Esophagus muscularis mucosa (tissue), 4 donors: ENCODE measurements around the gene IFRD2. TPM values are rescaled to one million over a fixed set of nuclear protein-coding genes. Genes with fewer than 3 reads are reported as not detected.
"Not testable (repeated sequence)": the region's sequence is repeated elsewhere in the genome, so short reads cannot be mapped to it uniquely, and the experiment has no call there.

Experiments used
- DNase-seq: peaks from one replicate; pipeline ENCODE4 v3.0.0-alpha.2; 2017; ENCODE audit errors: extremely low spot score
- H3K27ac ChIP-seq, 4 donors: fragments of 200-600 bp; sonication (generic); replicated peaks in 1 of 4; 1 replicate in 3 of 4; 2 replicates in 1 of 4; pipeline ENCODE4 v1.5.1; 2016 to 2019; ENCODE audit warnings: mild to moderate bottlenecking in 1 of 4
- H3K27me3 ChIP-seq, 4 donors: fragments of 200-600 bp; sonication (generic); one replicate each; pipeline versions ENCODE4 v1.5.1 to v1.6.0; 2016 to 2019
- H3K36me3 ChIP-seq, 4 donors: fragments of 200-600 bp; sonication (generic); one replicate each; pipeline ENCODE4 v1.5.1; 2016 to 2019
- H3K4me1 ChIP-seq, 4 donors: fragments of 200-600 bp; sonication (generic); one replicate each; pipeline ENCODE4 v1.5.1; 2016 to 2019
- H3K4me3 ChIP-seq, 4 donors: fragments of 200-600 bp; sonication (generic); 1 replicate in 2 of 4; 2 replicates in 2 of 4; pipeline ENCODE4 v1.5.1; 2016 to 2019; ENCODE audit warnings: mild to moderate bottlenecking in 4 of 4, moderate library complexity in 1 of 4
- H3K9me3 ChIP-seq, 4 donors: fragments of 200-600 bp; sonication (generic); 1 replicate in 3 of 4; 2 replicates in 1 of 4; pipeline ENCODE4 v1.5.1; 2016 to 2019
- EP300 ChIP-seq: sonication (generic); formaldehyde crosslinking; IDR thresholded peaks from one replicate; pipeline ENCODE4 v1.6.1; 2017; ENCODE audit warnings: antibody characterized with exemption
- POLR2A ChIP-seq: fragments of 450-650 bp; IDR thresholded peaks from one replicate; pipeline ENCODE4 v1.6.1; 2017; ENCODE audit warnings: antibody characterized with exemption, moderate library complexity, mild to moderate bottlenecking, low read depth
- POLR2AphosphoS5 ChIP-seq, 2 donors: sonication (generic); formaldehyde crosslinking; IDR thresholded peaks; one replicate each; pipeline ENCODE4 v1.6.1; 2017; ENCODE audit warnings: antibody characterized with exemption in 2 of 2
- WGBS: methylation state at CpG from one replicate; pipeline ENCODE4 v1.1.5; 2018; 5-methylcytosine and 5-hydroxymethylcytosine counted together
- intact Hi-C: fragments of 100-400 bp; cut with DNase I; formaldehyde crosslinking; loops from one replicate; pipeline ENCODE4 v1.15.1; 2023
- total RNA-seq, 4 donors: library from RNA; depleted of rRNA; stranded (reverse); fragments of >200 nt; gene quantifications; one replicate each; pipeline versions ENCODE4 v1.1.0 to v1.2.1, GENCODE V29; 2016
- TF ChIP-seq, protein P1 (sequence below), 3 experiments: fragments of 200-600 bp in 2 of 3; fragments of 450-650 bp in 1 of 3; sonication (generic) in 2 of 3; IDR thresholded peaks; one replicate each; pipeline ENCODE4 v1.5.1; 2017 to 2019; ENCODE audit warnings: antibody characterized with exemption in 3 of 3, mild to moderate bottlenecking in 2 of 3, moderate library complexity in 1 of 3

The IFRD2 gene
- total RNA-seq, 4 donors from 2014 or later, result 49.4 to 106 (median 85.8) TPM

DNA sequence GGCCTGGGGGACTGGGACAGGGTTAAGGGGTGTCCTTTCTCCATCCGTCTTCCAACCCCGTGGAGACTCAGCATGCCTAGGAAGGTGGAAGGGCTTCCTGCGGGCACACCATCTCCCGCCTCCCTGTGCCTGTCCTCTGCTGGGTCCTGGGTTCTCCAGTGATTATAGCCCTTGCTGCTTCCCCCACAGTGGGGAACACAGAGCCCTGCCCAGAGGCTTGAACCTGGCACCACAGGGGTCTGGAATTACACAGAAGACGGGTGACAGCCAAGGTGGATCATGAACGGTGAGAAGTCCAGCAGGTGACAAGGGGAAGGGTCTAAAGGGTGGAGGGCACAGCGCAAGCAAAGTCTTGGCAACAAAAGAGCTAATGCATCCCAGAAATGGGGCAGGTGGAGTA, 29.5 kb downstream of the IFRD2 start:
- TF ChIP-seq POLR2A, result no peak
- TF ChIP-seq POLR2AphosphoS5 (IDR thresholded peaks at IDR 0.05), result no peak
- no peak for TF ChIP-seq EP300
- TF ChIP-seq, protein P1, sequence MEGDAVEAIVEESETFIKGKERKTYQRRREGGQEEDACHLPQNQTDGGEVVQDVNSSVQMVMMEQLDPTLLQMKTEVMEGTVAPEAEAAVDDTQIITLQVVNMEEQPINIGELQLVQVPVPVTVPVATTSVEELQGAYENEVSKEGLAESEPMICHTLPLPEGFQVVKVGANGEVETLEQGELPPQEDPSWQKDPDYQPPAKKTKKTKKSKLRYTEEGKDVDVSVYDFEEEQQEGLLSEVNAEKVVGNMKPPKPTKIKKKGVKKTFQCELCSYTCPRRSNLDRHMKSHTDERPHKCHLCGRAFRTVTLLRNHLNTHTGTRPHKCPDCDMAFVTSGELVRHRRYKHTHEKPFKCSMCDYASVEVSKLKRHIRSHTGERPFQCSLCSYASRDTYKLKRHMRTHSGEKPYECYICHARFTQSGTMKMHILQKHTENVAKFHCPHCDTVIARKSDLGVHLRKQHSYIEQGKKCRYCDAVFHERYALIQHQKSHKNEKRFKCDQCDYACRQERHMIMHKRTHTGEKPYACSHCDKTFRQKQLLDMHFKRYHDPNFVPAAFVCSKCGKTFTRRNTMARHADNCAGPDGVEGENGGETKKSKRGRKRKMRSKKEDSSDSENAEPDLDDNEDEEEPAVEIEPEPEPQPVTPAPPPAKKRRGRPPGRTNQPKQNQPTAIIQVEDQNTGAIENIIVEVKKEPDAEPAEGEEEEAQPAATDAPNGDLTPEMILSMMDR (IDR thresholded peaks at IDR 0.05), result no peak
- Histone ChIP-seq H3K27me3 (no peaks in the 10 kb centered on the region), H3K4me3 (no peak overlapping the region), H3K9me3 (no peaks in the 10 kb centered on the region), H3K27ac (peak overlapping the region; percentile 93 to 100 (median 96)), H3K36me3 (peaks cover 2 to 18% (median 12%) of the 10 kb centered on the region in 4 donors), H3K4me1 (peaks cover 63 to 94% (median 89%) of the 10 kb centered on the region in 4 donors)
- WGBS, result 87% methylated on average over 7 of the region's 7 CpGs
- DNase-seq, result no peak
- intact Hi-C loops, result no loop called here

DNA sequence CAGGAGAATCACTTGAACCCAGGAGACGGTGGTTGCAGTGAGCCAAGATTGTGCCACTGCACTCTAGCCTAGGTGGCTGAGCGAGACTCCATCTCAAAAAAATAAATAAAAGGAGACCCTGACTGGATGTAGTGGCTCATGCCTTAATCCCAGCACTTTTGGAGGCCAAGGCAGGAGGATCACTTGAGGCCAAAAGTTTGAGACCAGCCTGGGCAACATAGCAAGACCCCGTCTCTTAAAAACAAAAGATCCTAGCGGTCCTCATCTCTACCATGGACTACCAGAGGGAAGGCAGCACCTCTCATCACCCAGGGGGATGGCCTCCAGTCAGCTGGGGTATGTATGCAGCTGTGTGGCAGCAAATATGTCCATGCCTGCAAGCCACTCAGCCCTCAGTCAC, 30.0 kb downstream of the IFRD2 start:
- intact Hi-C loops, H3K4me3 ChIP-seq, H3K27me3 ChIP-seq, H3K9me3 ChIP-seq, DNase-seq: not testable (repeated sequence)
- Histone ChIP-seq H3K4me1 (peaks cover 65 to 95% (median 90%) of the 10 kb centered on the region in 4 donors), H3K36me3 (peaks cover 8 to 24% (median 18%) of the 10 kb centered on the region in 4 donors), H3K27ac (peak overlapping the region; percentile 93 to 100 (median 96))
- 100% methylated on average over 4 of the region's 4 CpGs for WGBS

DNA sequence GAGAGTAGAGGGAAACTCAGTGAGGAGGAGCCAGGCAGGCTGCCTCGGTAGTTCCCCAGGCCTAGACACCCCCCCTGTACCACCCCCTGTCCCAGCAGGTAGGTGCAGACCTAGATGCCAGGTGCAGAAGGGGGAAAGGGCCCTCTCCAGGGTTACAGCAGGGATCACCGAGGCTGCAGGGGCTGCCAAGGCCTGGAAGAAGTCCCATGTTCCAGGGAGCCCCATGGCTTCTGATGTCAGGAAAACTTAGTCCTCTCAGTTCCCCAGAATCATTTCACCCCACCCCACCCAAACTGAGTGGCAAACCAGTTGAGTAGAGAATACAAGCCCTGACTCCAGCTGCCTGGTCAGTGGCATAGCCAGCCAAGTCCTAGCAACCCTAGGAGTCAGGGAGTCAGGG, 30.7 kb downstream of the IFRD2 start:
- intact Hi-C loops, result no loop called here
- 60% methylated on average over 1 of the region's 2 CpGs for WGBS
- Histone ChIP-seq H3K27ac (peak overlapping the region; percentile 93 to 100 (median 96)), H3K4me3 (no peak overlapping the region), H3K4me1 (peaks cover 66 to 96% (median 88%) of the 10 kb centered on the region in 4 donors), H3K36me3 (peaks cover 15 to 31% (median 25%) of the 10 kb centered on the region in 4 donors), H3K9me3 (no peaks in the 10 kb centered on the region), H3K27me3 (no peaks in the 10 kb centered on the region)
- DNase-seq, result no peak
- TF ChIP-seq, protein P1 (IDR thresholded peaks at IDR 0.05), result no peak
- TF ChIP-seq EP300 (no peak), POLR2AphosphoS5 (IDR thresholded peaks at IDR 0.05) (no peak), POLR2A (no peak)

DNA sequence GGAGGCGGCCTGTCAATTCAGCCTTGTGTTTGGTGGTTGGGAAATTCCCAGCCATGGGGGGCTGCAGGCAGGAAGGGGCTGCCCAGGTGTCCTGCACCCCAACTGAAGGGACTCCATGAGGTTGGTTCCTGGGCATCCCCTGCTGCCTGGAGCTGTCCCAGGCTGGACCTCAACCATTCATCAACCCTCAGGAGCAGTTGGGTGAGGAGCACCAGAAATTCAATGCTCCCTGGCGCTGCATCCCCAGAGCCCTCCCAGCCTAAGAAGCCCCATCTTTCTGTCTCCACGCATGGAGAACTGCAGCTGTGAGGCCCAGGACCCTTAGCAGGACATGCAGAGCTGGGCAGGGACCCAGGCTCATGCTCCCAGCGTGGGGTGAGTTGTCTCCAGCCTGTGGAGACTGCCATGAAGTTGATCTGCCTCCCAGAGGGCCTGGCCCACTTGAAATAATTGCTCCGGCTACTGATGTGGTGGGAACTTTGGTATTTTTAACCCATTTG, 31.2 kb downstream of the IFRD2 start:
- no peak for TF ChIP-seq POLR2A
- no peak for TF ChIP-seq POLR2AphosphoS5 (IDR thresholded peaks at IDR 0.05)
- no peak for TF ChIP-seq EP300
- TF ChIP-seq, protein P1 (IDR thresholded peaks at IDR 0.05), result no peak
- intact Hi-C loops, result no loop called here
- Histone ChIP-seq H3K27ac (peak overlapping the region; percentile 93 to 100 (median 96)), H3K36me3 (peaks cover 20 to 36% (median 30%) of the 10 kb centered on the region in 4 donors), H3K27me3 (no peaks in the 10 kb centered on the region), H3K9me3 (no peaks in the 10 kb centered on the region), H3K4me3 (peak overlapping the region; percentile 59 to 69 (median 64)), H3K4me1 (peaks cover 66 to 95% (median 88%) of the 10 kb centered on the region in 4 donors)
- WGBS, result 25% methylated on average over 2 of the region's 5 CpGs
- no peak for DNase-seq

DNA sequence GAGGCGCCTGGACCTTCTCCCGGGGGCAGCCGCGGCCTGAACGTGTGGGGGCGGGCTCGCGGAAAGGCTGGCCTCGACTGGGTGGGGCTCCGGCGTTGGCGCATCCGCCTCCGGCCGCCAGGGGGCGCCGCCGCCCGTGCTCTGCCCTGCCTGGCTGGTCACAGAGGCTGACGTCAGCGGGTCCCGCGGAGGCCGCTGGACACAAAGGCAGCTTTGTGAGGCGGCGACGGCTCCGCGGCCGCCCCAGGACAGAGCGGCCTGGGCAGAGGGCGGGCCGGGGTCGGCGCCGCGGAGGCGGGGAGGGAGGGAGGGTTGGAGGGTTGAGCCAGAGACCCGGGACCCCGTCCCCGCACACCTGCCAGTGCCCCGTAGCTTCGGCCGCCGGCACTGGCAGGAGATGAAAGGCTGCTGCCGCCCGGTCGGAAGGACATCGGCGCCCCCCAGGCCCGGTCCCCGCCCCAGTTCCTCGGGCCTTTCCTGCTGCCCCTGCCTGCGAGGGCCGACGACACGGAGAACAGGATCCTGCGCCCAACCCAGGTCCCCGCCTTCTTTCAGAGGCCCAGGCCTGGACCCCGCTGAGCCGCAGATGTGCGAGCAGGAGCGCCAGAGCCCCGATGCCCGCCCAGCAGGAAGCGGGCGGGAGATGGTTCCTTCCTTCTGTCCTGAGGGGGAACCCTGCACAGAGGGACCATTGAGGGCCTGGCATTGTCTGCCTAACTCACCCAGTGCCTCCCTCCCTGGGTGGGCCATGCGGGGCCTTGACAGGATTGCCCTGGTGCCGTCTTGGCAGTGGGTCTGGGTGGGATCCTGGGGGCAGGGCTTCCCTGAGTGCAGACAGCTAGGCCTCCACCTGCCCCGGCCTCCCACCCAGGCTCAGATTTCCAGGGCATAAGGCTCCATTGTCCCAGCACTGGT, 31.9 kb downstream of the IFRD2 start:
- TF ChIP-seq POLR2AphosphoS5 (IDR thresholded peaks at IDR 0.05) (peak; percentile 88 to 89), POLR2A (peak; percentile 24), EP300 (no peak)
- TF ChIP-seq, protein P1 (IDR thresholded peaks at IDR 0.05), result peak in 2 of 3 experiments; percentile 100
- peak; percentile 96 for DNase-seq
- 2% methylated on average over 13 of the region's 70 CpGs for WGBS
- intact Hi-C loops, result no loop called here
- Histone ChIP-seq H3K9me3 (no peaks in the 10 kb centered on the region), H3K27ac (peak overlapping the region; percentile 93 to 100 (median 96)), H3K36me3 (peaks cover 22 to 43% (median 37%) of the 10 kb centered on the region in 4 donors), H3K4me3 (peak overlapping the region; percentile 59 to 69 (median 64)), H3K27me3 (no peaks in the 10 kb centered on the region), H3K4me1 (peaks cover 64 to 93% (median 88%) of the 10 kb centered on the region in 4 donors)
